Stimulated activated CD4-positive, alpha-beta T cell treated with anti-CD3 and anti-CD28 coated beads, Interleukin-12 subunit alpha, Interleukin-12 subunit beta, amount 100 ng/mL, for 24 hours (primary cell): ENCODE results near the gene DMRTC2.

Source experiments
- DNase-seq, 2 experiments: peaks; one replicate each; pipeline ENCODE4 v3.0.0-alpha.2; 2020; ENCODE audit warnings: low read depth in 2 of 2

The DMRTC2 gene

GRCh38 chr19:41845001-41845050 lies at the start of gene DMRTC2:
DMRTC2 (plus strand) TSS chr19:41845042; CDS start chr19:41847429, 2,387 bp downstream.
- DNase-seq: no peak

DNA sequence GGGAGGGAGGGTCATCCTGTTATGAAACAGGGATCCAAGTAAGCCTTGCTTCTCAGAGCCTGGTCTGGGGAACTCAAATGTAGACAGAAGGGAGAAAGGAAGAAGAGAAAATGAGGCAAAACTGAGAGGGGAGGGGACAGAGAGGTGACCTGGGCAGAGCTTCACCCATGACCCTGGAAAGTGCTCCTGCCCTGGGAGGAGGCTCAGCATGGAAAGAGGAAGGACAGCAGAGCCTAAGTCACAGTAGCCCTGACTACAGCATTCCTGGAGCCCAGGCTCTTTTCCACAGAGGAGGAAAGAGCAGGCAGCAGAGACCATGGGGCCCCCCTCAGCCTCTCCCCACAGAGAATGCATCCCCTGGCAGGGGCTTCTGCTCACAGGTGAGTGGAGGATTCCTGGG lies 48.5 kb upstream of the DMRTC2 start, which contains the start of gene CEACAM3:
TSS of gene CEACAM3 (plus strand) at position 226 of the 400 bp plus-strand sequence. CDS start at position 317, 91 bp downstream.
- no peak for DNase-seq

- no peak for DNase-seq
These were observed 47.9 kb upstream of the DMRTC2 start for GRCh38 chr19:41796901-41797300.

DNA sequence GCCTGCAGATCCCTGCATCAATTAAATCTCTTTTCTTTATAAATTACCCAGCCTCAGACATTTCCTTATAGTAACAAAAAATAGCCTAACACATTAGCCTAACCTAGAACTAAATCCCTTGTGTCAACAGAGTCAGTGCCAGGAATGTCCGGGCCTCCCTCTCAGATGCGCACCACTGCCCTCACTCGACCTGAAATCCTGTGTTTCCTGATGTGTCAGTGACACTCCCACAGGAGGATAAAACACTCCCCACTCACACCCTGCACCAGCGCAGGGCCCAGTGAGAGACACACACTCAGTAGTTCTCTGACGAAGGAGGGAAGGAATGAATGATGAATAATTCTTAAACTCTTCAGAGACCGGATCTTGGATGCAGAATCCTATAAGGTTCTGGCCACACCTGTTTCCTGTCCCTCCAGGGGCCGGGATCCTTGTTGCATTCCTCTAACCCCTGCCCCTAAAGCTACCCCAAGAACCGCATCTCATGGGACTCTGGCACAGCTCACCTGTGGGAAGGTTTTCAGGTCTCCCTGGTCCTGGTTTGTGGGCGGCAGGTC lies 45.3 kb upstream of the DMRTC2 start:
- no peak for DNase-seq

- no peak for DNase-seq
These were observed 43.8 kb upstream of the DMRTC2 start for GRCh38 chr19:41801031-41801430.

GRCh38 chr19:41801792-41802211 lies 43.0 kb upstream of the DMRTC2 start:
- no peak for DNase-seq

GRCh38 chr19:41802770-41803169 lies 42.1 kb upstream of the DMRTC2 start:
- no peak for DNase-seq

GRCh38 chr19:41804336-41804735 lies 40.5 kb upstream of the DMRTC2 start:
- DNase-seq: no peak

GRCh38 chr19:41807176-41807575 lies 37.7 kb upstream of the DMRTC2 start:
- no peak for DNase-seq

DNA sequence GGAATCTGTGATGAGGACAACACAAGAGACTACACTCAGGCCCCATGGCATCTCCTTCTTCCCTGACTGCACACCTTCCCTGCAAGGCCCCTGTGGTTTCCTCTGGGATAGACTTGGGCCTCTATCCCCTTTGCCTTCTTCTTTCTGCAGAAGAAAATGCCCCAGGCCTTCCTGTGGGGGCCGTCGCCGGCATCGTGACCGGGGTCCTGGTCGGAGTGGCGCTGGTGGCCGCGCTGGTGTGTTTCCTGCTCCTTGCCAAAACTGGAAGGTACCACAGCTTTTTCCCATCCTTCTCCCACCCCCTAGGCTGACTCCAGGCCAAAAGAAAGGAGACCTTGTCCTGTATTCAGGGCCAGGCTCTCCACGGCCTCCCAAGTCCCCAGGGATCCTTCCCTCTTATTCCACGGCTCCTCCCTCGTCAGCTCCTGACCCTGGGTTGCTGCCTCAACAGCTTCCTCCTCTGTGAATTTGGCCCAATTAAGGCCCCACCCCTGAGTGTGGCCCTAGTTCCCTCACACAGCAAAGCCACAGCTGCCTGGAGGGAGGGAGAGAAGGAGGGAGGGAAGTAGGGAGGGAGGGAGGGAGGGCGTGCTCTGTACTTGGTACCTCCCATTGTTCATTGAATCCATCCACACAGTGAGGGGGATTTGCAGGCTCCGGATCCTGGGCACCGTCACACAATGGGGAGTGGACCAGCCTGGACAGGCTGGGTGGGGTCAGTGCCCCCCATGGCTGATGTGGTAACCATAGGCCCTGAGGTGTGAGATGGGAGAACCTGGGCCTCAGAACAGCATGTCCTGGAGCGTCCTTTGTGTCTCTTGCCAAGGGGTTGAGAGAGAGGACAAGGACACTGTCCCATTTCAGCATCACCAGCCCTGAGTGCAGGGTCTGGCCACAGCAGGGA lies 35.9 kb upstream of the DMRTC2 start:
- no peak for DNase-seq

DNA sequence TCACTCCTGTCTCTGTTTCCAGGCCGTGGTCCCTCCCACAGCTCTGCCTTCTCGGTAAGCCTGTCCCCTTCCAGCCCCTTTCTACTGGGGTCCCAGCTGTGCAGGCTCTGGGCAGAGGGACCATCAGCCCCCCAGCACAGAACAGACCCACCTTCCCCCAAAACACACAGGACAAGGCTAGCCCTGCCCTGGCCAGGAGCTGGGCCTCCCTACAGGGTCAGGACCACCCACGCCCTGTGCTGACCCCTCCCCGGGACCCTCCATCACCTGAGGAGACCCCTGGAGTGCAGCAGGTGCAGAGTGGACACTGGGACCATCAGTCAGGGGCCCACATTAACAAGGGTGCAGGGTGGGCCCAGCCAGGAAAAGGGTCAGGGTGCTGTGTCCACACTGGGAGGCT lies 34.5 kb upstream of the DMRTC2 start:
- DNase-seq: no peak

GRCh38 chr19:41811036-41811435 lies 33.8 kb upstream of the DMRTC2 start:
- DNase-seq: no peak

DNA sequence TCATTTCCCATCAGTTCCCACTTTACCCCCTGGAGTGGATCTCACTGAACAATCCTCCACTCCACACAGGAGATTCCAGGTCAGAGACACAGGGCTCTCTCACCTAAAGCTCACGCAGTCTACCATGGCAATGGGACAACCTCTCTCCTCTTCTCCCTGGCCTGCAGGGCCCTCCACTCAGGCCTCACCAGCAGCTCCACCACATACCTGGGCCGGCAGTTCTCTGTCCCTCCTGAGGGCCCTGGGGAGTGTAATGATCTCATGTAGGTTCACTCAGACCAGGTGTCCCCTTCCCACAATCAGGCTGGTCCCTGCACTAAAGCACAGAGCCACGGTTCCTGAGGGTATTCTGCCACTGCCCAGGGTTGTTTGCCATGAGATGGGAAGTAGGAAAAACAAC lies 32.9 kb upstream of the DMRTC2 start:
- no peak for DNase-seq

DNA sequence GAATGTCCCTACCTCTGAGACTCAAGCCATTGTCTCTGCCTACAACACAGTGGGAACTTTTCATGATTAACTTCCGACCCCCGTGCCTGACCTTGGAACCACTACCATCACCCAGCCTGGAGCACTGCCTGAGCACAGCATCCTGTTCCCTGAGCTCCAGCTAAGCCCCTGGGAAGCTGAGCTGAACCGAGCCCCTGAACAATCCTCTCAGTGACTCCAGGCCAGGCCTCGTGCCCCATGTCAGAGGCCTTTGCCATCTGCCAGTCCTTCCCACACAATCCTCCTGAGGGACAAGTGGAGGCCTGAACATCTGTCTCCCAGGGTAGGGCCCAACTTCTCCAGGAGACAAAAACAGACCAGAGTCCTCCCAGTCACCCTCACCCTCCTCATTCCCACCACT lies 30.9 kb upstream of the DMRTC2 start:
- DNase-seq: no peak

DNA sequence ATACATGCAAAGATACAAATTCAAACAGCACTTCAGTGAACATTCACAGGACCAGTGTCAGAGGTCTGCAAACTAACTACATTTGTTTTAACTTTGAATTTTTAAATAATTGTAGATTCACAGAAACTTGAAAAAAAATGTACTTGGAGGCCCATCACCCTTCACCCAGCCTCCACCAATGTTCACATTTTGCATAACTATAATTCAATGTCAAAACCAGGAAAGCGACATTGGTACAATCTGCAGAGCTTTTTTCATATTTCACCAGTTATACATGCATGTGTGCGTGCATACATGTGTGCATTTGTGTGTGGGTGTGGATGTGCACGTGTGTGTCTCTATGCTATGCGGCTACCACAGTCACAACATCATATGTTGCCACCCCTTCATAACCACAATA lies 29.5 kb upstream of the DMRTC2 start:
- no peak for DNase-seq

DNA sequence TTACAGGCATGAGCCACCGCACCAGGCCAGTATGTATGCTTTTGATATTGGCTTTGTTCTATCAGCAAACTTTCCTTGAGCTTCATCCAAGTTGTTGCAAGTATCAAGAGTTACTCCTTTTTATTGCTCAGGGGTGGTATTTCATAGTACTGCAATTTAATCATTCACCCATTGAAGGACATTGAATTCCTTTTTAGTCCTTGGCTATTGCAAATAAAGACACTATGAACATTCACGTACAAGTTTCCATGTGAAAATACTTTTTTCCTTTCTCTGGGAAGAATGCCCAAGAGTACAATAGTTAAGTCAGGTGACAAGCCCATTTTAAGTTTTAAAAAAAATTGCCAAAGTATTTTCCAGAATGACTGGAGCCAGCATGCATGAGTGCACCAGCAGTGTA lies 28.1 kb upstream of the DMRTC2 start:
- no peak for DNase-seq

- DNase-seq: peak; percentile 10 to 12
These were observed 23.7 kb upstream of the DMRTC2 start for GRCh38 chr19:41821003-41821735.

DNA sequence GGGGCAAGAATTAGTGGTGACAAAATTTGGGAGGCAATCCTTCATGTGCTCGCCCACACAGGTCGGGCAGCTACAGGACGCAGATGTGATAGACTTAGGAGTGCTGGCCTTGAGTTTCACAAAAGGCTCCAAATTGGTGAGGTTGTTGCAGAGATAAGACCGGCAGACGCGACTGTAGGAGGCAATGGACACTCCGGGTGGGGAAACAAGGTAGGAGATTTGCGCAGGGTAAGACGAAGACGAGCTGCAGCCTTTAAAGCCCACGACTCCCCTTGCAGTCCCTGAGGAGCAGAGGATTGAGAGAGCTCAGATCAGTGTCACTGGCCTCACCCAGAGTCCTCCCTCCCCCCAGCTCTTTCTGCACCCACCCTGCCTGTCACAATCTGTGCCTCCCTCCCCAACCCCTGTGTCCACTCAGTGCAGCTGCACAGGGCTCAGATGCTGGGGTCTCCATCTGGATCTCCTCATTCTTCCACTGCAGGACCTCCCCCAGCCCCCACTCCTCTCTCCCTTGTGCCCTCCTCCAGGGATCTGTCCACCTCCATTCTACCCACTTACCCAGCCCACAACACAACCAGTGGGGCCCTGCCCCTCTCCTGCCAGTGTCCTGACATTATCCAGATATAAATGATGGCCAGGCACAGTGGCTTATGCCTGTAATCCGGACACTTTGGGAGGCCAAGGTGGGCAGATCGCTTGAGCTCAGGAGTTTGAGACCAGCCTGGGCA lies 6.7 kb upstream of the DMRTC2 start:
- no peak for DNase-seq

DNA sequence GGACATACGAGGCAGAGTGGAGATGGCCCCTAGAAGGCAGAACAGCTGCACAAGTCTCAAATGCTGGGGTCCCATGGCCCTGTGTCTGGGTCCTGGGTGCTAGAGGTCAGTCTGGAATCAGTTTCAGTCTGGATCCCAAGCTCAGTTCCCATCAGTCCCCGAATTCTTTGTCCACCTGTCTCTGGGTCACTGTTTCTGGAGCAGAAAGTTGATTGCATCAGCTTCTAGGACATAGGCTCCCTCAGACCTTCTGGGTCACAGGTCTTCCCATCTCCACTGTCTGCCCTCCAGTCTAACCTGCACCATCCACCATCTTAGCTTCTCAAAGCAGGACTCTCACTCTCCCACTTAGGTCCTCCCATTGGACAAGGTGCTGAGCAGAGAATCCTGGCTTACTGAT lies 5.6 kb upstream of the DMRTC2 start:
- DNase-seq: no peak

DNA sequence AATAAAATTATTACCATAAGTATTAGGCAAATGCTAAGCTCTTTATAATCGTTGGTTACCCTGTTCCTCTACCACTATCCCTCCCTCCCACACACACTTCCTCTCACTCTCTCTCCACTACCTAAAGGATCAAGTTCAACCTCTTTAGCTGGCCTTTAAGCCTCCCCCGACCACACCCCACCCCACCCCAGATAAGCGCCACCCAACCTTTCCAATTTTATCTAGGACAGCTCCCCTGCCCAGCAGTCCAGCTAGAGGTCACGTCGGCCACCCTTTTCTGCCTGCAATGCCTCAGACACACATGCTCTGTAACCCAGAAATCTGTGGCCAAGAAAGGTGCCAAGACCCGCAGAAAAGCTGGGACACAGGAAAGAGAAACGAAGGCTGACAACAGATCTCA lies 1.5 kb upstream of the DMRTC2 start:
- DNase-seq: no peak

GRCh38 chr19:41844601-41845000 lies 241 bp upstream of the DMRTC2 start, which contains the start of gene LYPD4:
LYPD4 (minus strand) TSS chr19:41844683; CDS start chr19:41839285, 5,398 bp downstream.
- DNase-seq: no peak

DNA sequence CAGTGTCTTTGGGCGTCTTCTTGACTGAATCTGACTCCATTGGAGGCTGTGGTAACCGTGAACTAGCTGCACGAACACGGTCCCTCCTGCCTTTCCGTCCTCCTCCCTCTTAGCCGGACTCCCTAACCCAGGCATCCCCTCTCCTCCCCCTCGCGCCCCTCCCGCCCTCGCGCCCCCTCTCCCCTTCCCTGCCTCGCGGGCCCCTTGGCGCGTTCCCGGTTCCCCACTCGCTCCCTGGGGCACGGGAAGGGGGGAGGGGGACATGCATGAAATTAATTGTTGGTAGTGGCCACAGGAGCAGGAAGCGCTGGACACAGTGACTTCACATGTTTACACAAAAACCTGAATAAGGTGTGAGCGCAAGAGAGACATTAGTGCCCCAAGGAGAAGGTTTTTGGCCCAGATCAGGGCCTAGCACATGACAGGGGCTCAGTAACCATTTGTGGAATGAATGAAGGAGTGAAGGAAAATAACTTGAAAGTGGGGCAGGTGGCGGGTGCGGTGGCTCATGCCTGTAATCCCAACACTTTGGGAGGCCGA lies 279 bp downstream of the DMRTC2 start:
- DNase-seq: no peak
